NK-92 (cell line): ENCODE measurements around the gene PPP3CB.
A peak's percentile ranks its signal among the peaks of the same experiment; 100 is the strongest.

ENCODE experiments used
- DNase-seq: peaks from one replicate; lab custom pipeline; 2025; ENCODE audit not compliant: unreplicated experiment; lab: John Stamatoyannopoulos, UW

PPP3CB gene

GRCh38 chr10:73495884-73496674 lies at the start of gene PPP3CB:
Gene PPP3CB, minus strand, starts transcription at chr10:73496024. Its CDS starts 135 bp downstream, at chr10:73495889.
- DNase-seq = peak; percentile 71

GRCh38 chr10:73545357-73545756 lies 49.5 kb upstream of the PPP3CB start:
- no peak for DNase-seq

- DNase-seq = no peak
Measured at GRCh38 chr10:73537709-73538108, 41.9 kb upstream of the PPP3CB start.

GRCh38 chr10:73537288-73537687 lies 41.5 kb upstream of the PPP3CB start:
- DNase-seq = no peak

GRCh38 chr10:73534857-73535256 lies 39.0 kb upstream of the PPP3CB start:
- no peak for DNase-seq

- no peak for DNase-seq
Measured at GRCh38 chr10:73529089-73529832, 33.4 kb upstream of the PPP3CB start.

GRCh38 chr10:73522263-73522662 lies 26.4 kb upstream of the PPP3CB start:
- DNase-seq = no peak

GRCh38 chr10:73519336-73519735 lies 23.5 kb upstream of the PPP3CB start:
- no peak for DNase-seq

- DNase-seq = no peak
Measured at GRCh38 chr10:73517166-73517888, 21.5 kb upstream of the PPP3CB start.

- no peak for DNase-seq
Measured at GRCh38 chr10:73512207-73512743, 16.5 kb upstream of the PPP3CB start.

- no peak for DNase-seq
Measured at GRCh38 chr10:73509695-73510094, 13.9 kb upstream of the PPP3CB start.

GRCh38 chr10:73506491-73506890 lies 10.7 kb upstream of the PPP3CB start:
- no peak for DNase-seq

GRCh38 chr10:73506074-73506473 lies 10.2 kb upstream of the PPP3CB start:
- no peak for DNase-seq

GRCh38 chr10:73503037-73503436 lies 7.2 kb upstream of the PPP3CB start:
- DNase-seq = no peak

- no peak for DNase-seq
Measured at GRCh38 chr10:73501651-73502050, 5.8 kb upstream of the PPP3CB start.

- DNase-seq = no peak
Measured at GRCh38 chr10:73497623-73498022, 1.8 kb upstream of the PPP3CB start.

GRCh38 chr10:73495226-73495883 lies 469 bp downstream of the PPP3CB start:
- DNase-seq = peak; percentile 16

- no peak for DNase-seq
Measured at GRCh38 chr10:73494877-73495225, 973 bp downstream of the PPP3CB start.

GRCh38 chr10:73494213-73494612 lies 1.6 kb downstream of the PPP3CB start:
- no peak for DNase-seq

- no peak for DNase-seq
Measured at GRCh38 chr10:73493781-73494180, 2.0 kb downstream of the PPP3CB start.

- DNase-seq = no peak
Measured at GRCh38 chr10:73486601-73487000, 9.2 kb downstream of the PPP3CB start.
